GM18519 (cell line): ENCODE measurements around the gene PIK3CB.
"Not testable (repeated sequence)": the region's sequence is repeated elsewhere in the genome, so short reads cannot be mapped to it uniquely, and the experiment has no call there.

Source experiments
- ATAC-seq: cut with Tn5 transposase; IDR thresholded peaks from one replicate; pipeline ENCODE4 v1.9.1; 2021; ENCODE audit warnings: mild to moderate bottlenecking, moderate library complexity; ENCODE audit not compliant: unreplicated experiment, low FRiP score

Gene PIK3CB

DNA sequence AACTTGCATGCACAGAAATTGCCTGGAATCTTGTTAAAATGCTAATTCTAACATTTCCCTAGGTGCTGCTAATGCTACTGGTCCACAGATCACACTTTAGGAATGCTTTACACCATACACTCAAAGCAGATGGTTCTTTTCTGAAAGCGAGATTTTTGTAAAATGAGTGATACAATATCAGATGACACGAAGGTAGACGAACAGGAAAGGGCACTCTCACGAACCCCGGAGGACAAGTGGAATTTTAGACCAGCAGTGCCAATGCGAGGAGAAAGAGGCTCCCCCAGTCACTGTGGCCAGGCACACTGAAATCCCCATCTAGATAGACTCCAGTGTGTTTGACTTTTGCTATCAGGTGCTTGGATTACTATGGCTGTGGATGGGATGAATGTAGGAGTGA is 205.2 kb downstream of the PIK3CB start:
- no peak for ATAC-seq

DNA sequence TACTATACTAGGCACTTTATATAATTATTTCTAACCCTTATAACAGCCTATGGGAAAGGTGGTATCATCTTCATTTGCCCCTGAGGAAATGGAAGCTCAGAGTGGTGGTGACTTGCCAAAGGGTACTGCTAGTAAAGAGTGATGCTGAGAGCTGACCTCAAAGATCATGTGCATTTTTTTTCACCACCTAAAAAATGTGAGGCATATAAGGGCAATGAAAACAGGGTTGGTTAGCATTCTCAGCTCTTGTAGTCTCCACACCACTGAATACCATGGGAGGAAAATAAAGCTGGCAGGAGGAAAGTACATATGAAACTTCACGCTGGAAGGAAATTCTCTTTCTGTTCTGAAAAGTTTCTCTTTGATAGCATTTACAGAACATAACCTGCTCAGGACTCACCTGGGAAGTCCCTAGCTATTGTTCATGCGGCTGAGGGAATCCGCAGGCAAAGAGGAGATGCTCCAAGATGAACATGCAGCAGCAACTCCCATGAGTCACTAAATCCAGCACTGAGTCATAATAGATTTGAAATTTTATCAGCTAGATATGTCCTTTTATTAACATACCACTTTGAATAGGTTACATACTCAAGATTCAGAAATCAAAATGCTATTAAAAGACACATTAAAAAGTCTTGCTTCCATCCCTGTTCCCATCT is 208.9 kb downstream of the PIK3CB start:
- ATAC-seq = no peak

DNA sequence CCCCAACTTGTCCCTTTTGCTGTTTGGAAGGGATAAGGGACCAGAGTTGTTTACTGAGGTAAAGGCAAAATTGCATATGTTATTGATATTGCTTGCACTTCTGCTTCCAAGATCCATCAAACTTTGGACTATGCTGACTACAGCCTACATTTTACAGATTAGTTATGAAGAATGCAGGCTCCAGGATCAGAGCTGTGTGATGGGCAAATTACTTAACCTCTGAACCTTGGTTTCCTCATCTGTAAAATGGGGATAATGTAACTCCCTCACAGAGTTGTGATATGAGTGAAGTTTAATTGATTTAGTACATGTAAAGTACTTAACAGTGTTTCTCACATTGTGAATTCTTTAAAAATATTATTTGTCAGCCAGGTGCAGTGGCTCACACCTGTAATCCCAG is 210.2 kb downstream of the PIK3CB start:
- ATAC-seq = no peak

DNA sequence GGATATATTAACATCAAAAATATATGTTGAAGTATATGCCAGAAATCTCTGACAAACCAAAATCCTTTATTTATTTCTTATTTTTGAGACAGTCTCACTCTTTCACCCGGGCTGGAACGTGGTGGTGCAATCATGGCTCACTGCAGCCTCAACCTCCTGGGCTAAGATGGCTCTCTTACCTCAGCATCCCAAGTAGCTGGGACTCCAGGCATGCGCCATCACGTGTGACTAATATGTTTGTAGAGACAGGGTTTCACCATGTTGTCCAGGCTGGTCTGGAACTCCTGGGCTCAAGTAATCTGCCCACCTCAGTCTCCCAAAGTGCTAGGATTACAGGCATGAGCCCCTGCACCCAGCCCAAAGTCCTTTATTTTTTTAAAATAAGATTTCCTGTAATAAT is 214.3 kb downstream of the PIK3CB start:
- no peak for ATAC-seq

DNA sequence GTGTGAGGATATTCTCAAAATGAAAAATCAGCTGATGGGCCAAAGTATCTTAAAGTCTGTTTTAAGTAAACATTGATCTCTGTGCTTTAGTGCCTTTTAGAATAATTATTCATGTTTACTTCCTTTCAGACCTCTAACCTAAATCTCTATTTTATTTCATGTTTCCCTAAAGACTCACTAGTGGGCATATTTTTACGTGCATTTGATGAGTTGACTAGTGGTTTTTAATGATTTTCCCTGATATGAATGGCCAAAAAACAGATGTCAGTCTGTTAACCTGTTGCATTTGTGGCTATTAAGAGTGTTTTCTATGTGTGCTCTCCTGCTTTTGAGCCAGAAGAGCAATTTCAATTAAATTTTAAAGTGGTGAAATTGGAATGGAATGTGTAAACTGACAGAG is 219.3 kb downstream of the PIK3CB start:
- no peak for ATAC-seq

DNA sequence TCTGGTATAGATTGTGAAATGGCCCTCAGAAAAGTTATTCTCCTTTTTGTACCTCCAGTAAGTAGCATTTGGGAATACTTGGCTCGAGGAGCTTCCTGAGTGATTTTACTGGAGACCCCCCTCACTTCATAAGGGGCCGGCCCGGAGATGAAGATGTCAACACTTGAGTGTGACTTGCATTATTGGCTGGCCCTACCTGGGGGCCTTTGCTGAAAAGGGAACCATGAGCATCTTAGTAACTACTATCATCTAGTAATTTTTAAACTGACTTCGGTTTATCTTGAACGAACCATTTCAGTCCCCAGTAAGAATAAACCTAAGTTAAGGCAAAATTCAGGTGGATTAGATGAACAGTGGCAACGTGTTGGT is 224.8 kb downstream of the PIK3CB start:
- ATAC-seq = no peak

DNA sequence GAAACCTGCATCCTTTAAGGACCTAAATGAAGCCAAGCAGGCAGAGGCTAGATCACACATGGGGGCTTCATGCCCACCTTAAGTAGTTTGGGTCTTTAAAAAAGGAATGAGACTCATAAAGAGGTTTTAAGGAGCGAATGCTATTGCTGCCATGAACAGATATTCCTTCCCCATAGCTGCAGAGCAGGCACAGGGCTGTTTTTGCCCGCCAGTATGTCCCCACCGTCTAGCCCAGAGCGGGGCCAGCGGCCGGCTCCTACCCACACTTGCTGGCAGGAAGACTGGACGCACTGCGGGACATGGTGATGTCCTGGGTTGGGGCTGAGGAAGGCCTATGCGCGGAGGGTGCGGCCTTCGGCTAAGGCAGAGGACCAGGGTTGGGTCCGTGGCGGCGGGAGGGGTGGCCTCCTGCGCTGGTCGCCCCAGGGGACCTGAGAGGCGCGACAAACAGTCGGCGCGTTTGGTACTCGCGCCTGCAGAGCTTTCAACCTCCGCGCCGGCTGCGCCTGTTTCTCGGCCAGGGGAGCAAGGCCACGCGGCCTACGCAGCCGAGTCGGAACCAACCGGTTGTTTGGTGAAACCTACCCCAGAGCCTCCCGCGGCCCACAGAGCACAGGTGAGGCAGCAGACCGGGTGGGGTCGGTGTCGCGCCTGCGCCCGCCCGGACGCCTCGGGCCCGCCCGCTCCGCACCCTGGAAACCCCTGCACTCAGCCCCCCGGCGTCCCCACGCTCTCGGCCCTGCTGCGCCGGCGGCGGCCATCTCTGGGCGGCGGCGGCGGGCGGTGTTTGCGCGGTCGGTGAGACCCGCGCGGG is 226.2 kb downstream of the PIK3CB start, which contains the start of gene FAIM:
Gene FAIM, plus strand, starts transcription at position 450 of the 814 bp plus-strand sequence. CDS start 10,956 bp downstream, outside the sequence.
- peak; percentile 66 for ATAC-seq

DNA sequence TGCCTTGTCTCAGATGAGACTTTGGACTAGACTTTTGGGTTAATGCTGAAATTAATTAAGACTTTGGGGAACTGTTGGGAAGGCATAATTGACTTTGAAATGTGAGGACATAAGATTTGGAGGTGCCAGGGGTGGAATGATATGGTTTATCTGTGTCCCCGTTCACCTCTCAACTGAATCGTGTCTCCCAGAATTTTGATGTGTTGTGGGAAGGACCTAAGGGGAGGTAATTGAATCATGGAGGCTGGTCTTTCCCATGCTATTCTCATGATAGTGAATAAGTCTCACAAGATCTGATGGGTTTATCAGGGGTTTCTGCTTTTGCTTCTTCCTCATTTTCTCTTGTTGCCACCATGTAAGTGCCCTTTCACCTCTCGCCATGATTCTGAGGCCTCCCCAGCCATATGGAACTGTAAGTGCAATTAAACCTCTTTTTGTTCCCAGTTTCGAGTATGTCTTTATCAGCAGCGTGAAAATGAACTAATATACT is 230.6 kb downstream of the PIK3CB start:
- not testable (repeated sequence) for ATAC-seq
